Measurements from ENCODE around the gene CLSTN2. TPM values are rescaled to one million over a fixed set of nuclear protein-coding genes. Genes with fewer than 3 reads are reported as not detected.

Gene CLSTN2
- polyA plus RNA-seq, 1 donor from 2014 or later = not detected

GRCh38 chr3:140510303-140510861 lies 575.4 kb downstream of the CLSTN2 start:
- peaks cover 6% of the 10 kb centered on the region for H3K27me3 Mint-ChIP-seq
- no peak overlapping the region for H3K4me3 Mint-ChIP-seq
- no peaks in the 10 kb centered on the region for H3K4me1 Mint-ChIP-seq
- H3K36me3 Mint-ChIP-seq = no peaks in the 10 kb centered on the region
- peaks cover 0 to 2% (median 0%) of the 10 kb centered on the region in 3 donors for H3K9me3 Mint-ChIP-seq
- H3K27ac Mint-ChIP-seq = no peak overlapping the region

- H3K36me3 Mint-ChIP-seq = no peaks in the 10 kb centered on the region
- peaks cover 0 to 1% (median 0%) of the 10 kb centered on the region in 3 donors for H3K4me1 Mint-ChIP-seq
- peaks cover 16% of the 10 kb centered on the region for H3K27me3 Mint-ChIP-seq
- H3K9me3 Mint-ChIP-seq = peaks cover 6 to 18% (median 18%) of the 10 kb centered on the region in 3 donors
- H3K4me3 Mint-ChIP-seq = no peak overlapping the region
- no peak overlapping the region for H3K27ac Mint-ChIP-seq
Measured at GRCh38 chr3:140521751-140522445, 586.9 kb downstream of the CLSTN2 start.

GRCh38 chr3:140522653-140523380 lies 587.8 kb downstream of the CLSTN2 start:
- Mint-ChIP-seq H3K27ac (no peak overlapping the region), H3K36me3 (no peaks in the 10 kb centered on the region), H3K4me1 (peaks cover 0 to 1% (median 0%) of the 10 kb centered on the region in 3 donors), H3K27me3 (peaks cover 16% of the 10 kb centered on the region), H3K4me3 (no peak overlapping the region), H3K9me3 (peaks cover 3 to 15% (median 13%) of the 10 kb centered on the region in 3 donors)

- no peak overlapping the region for H3K4me3 Mint-ChIP-seq
- peaks cover 3 to 12% (median 10%) of the 10 kb centered on the region in 3 donors for H3K9me3 Mint-ChIP-seq
- no peaks in the 10 kb centered on the region for H3K36me3 Mint-ChIP-seq
- H3K27me3 Mint-ChIP-seq = peaks cover 16% of the 10 kb centered on the region
- no peak overlapping the region for H3K27ac Mint-ChIP-seq
- peaks cover 0 to 1% (median 0%) of the 10 kb centered on the region in 3 donors for H3K4me1 Mint-ChIP-seq
Measured at GRCh38 chr3:140523600-140523999, 588.6 kb downstream of the CLSTN2 start.

GRCh38 chr3:140527156-140527555 lies 592.2 kb downstream of the CLSTN2 start:
- Mint-ChIP-seq H3K36me3 (no peaks in the 10 kb centered on the region), H3K4me3 (no peak overlapping the region), H3K27me3 (peaks cover 19% of the 10 kb centered on the region), H3K27ac (no peak overlapping the region), H3K9me3 (peaks cover 0 to 3% (median 2%) of the 10 kb centered on the region in 3 donors), H3K4me1 (no peaks in the 10 kb centered on the region)

GRCh38 chr3:140529096-140529495 lies 594.1 kb downstream of the CLSTN2 start:
- Mint-ChIP-seq H3K27ac (no peak overlapping the region), H3K9me3 (peaks cover 0 to 5% (median 3%) of the 10 kb centered on the region in 3 donors), H3K4me1 (no peaks in the 10 kb centered on the region), H3K27me3 (peaks cover 12% of the 10 kb centered on the region), H3K4me3 (no peak overlapping the region), H3K36me3 (no peaks in the 10 kb centered on the region)

- H3K4me1 Mint-ChIP-seq = no peaks in the 10 kb centered on the region
- no peak overlapping the region for H3K27ac Mint-ChIP-seq
- H3K9me3 Mint-ChIP-seq = peaks cover 0 to 4% (median 3%) of the 10 kb centered on the region in 3 donors
- no peaks in the 10 kb centered on the region for H3K36me3 Mint-ChIP-seq
- no peak overlapping the region for H3K4me3 Mint-ChIP-seq
- H3K27me3 Mint-ChIP-seq = peaks cover 9% of the 10 kb centered on the region
Measured at GRCh38 chr3:140529558-140529957, 594.6 kb downstream of the CLSTN2 start.

- Mint-ChIP-seq H3K4me3 (no peak overlapping the region), H3K27me3 (peaks cover 6% of the 10 kb centered on the region), H3K36me3 (no peaks in the 10 kb centered on the region), H3K4me1 (no peaks in the 10 kb centered on the region), H3K27ac (no peak overlapping the region), H3K9me3 (peaks cover 0 to 6% (median 3%) of the 10 kb centered on the region in 3 donors)
Measured at GRCh38 chr3:140530131-140530530, 595.1 kb downstream of the CLSTN2 start.

GRCh38 chr3:140530603-140531002 lies 595.6 kb downstream of the CLSTN2 start:
- Mint-ChIP-seq H3K27ac (no peak overlapping the region), H3K4me3 (no peak overlapping the region), H3K4me1 (no peaks in the 10 kb centered on the region), H3K36me3 (no peaks in the 10 kb centered on the region), H3K27me3 (peaks cover 6% of the 10 kb centered on the region), H3K9me3 (peaks cover 0 to 6% (median 3%) of the 10 kb centered on the region in 3 donors)

GRCh38 chr3:140532793-140533330 lies 597.9 kb downstream of the CLSTN2 start:
- peaks cover 12% of the 10 kb centered on the region for H3K27me3 Mint-ChIP-seq
- no peak overlapping the region for H3K4me3 Mint-ChIP-seq
- H3K36me3 Mint-ChIP-seq = no peaks in the 10 kb centered on the region
- H3K9me3 Mint-ChIP-seq = peaks cover 0 to 6% (median 3%) of the 10 kb centered on the region in 3 donors
- no peaks in the 10 kb centered on the region for H3K4me1 Mint-ChIP-seq
- no peak overlapping the region for H3K27ac Mint-ChIP-seq

- no peak overlapping the region for H3K4me3 Mint-ChIP-seq
- peaks cover 0 to 7% (median 6%) of the 10 kb centered on the region in 3 donors for H3K4me1 Mint-ChIP-seq
- H3K27ac Mint-ChIP-seq = no peak overlapping the region
- H3K36me3 Mint-ChIP-seq = no peaks in the 10 kb centered on the region
- peaks cover 6% of the 10 kb centered on the region for H3K27me3 Mint-ChIP-seq
- peaks cover 0 to 6% (median 3%) of the 10 kb centered on the region in 3 donors for H3K9me3 Mint-ChIP-seq
Measured at GRCh38 chr3:140536926-140537726, 602.1 kb downstream of the CLSTN2 start.

GRCh38 chr3:140537727-140538082 lies 602.7 kb downstream of the CLSTN2 start:
- no peak overlapping the region for H3K27ac Mint-ChIP-seq
- no peak overlapping the region for H3K4me3 Mint-ChIP-seq
- H3K4me1 Mint-ChIP-seq = peaks cover 0 to 7% (median 6%) of the 10 kb centered on the region in 3 donors
- H3K27me3 Mint-ChIP-seq = peaks cover 6% of the 10 kb centered on the region
- H3K36me3 Mint-ChIP-seq = no peaks in the 10 kb centered on the region
- peaks cover 0 to 6% (median 3%) of the 10 kb centered on the region in 3 donors for H3K9me3 Mint-ChIP-seq

- peaks cover 0 to 7% (median 6%) of the 10 kb centered on the region in 3 donors for H3K4me1 Mint-ChIP-seq
- H3K27me3 Mint-ChIP-seq = peaks cover 6% of the 10 kb centered on the region
- H3K27ac Mint-ChIP-seq = no peak overlapping the region
- no peaks in the 10 kb centered on the region for H3K9me3 Mint-ChIP-seq
- peak overlapping the region in 1 of 4 donors; percentile 61 for H3K4me3 Mint-ChIP-seq
- H3K36me3 Mint-ChIP-seq = peaks cover 2% of the 10 kb centered on the region
Measured at GRCh38 chr3:140540262-140540661, 605.3 kb downstream of the CLSTN2 start.

GRCh38 chr3:140541975-140542653 lies 607.1 kb downstream of the CLSTN2 start:
- no peak overlapping the region for H3K4me3 Mint-ChIP-seq
- H3K27me3 Mint-ChIP-seq = peaks cover 4% of the 10 kb centered on the region

More at GRCh38 chr3:140541975-140542653, 607.1 kb downstream of the CLSTN2 start:
- Mint-ChIP-seq H3K4me1 (peaks cover 0 to 7% (median 6%) of the 10 kb centered on the region in 3 donors), H3K27ac (no peak overlapping the region), H3K9me3 (no peaks in the 10 kb centered on the region), H3K36me3 (peaks cover 2% of the 10 kb centered on the region)
